ENCODE results near the gene SAMD8. TPM values are rescaled to one million over a fixed set of nuclear protein-coding genes. Genes with fewer than 3 reads are reported as not detected.

SAMD8 gene
- total and polyA plus RNA-seq, 2 donors (not counting 1 experiment from before 2014, with no cell fraction given) = 15.9 to 35.7 TPM

GRCh38 chr10:75063461-75064230 is 47.8 kb upstream of the SAMD8 start:
- 93% methylated on average over 5 of the region's 8 CpGs for WGBS (ENCODE audit: insufficient coverage)

GRCh38 chr10:75065076-75065475 is 46.4 kb upstream of the SAMD8 start:
- Histone ChIP-seq H3K79me2 (ENCODE audit: control insufficient read depth, insufficient read depth, low read length) (no peaks in the 10 kb centered on the region), H3K4me2 (replicated peaks; ENCODE audit: low read depth, low read length, poor library complexity, severe bottlenecking) (no peak overlapping the region), H2AFZ (ENCODE audit: insufficient read depth, low read depth, low read length, poor library complexity, severe bottlenecking) (no peak overlapping the region), H3K27me3 (replicated peaks in 1 of 4; ENCODE audit: control extremely low read depth in 1 of 4, control insufficient read depth in 3 of 4, insufficient read depth in 4 of 4, low read length in 3 of 4) (no peaks in the 10 kb centered on the region), H3K4me1 (ENCODE audit: control insufficient read depth in 2 of 2, insufficient read depth in 2 of 2, low read length in 2 of 2) (no peaks in the 10 kb centered on the region), H3K27ac (ENCODE audit: low read length in 2 of 2) (no peak overlapping the region), H3K9ac (ENCODE audit: low read length) (no peak overlapping the region), H3K4me3 (ENCODE audit: control extremely low read depth in 1 of 5, extremely low read depth in 1 of 5, insufficient read depth in 1 of 5, low read depth in 2 of 5, low read length in 4 of 5) (no peak overlapping the region), H4K20me1 (ENCODE audit: control insufficient read depth, insufficient read depth, low read length, poor library complexity, severe bottlenecking) (no peaks in the 10 kb centered on the region), H3K9me3 (ENCODE audit: control extremely low read depth in 1 of 3, control insufficient read depth in 2 of 3, insufficient read depth in 1 of 3, low read length in 2 of 3) (peaks cover 0 to 3% (median 0%) of the 10 kb centered on the region in 3 donors), H3K36me3 (replicated peaks in 1 of 2; ENCODE audit: control extremely low read depth in 1 of 2, control insufficient read depth in 1 of 2, extremely low read depth in 1 of 2, insufficient read depth in 2 of 2, low read length in 1 of 2) (no peaks in the 10 kb centered on the region)
- H3K27ac Mint-ChIP-seq = no peak overlapping the region
- TF ChIP-seq EZH2 (IDR thresholded peaks at IDR 0.05; ENCODE audit: borderline replicate concordance, insufficient read depth, low read depth, low read length, poor library complexity, severe bottlenecking) = no peak
- TF ChIP-seq, protein P1, sequence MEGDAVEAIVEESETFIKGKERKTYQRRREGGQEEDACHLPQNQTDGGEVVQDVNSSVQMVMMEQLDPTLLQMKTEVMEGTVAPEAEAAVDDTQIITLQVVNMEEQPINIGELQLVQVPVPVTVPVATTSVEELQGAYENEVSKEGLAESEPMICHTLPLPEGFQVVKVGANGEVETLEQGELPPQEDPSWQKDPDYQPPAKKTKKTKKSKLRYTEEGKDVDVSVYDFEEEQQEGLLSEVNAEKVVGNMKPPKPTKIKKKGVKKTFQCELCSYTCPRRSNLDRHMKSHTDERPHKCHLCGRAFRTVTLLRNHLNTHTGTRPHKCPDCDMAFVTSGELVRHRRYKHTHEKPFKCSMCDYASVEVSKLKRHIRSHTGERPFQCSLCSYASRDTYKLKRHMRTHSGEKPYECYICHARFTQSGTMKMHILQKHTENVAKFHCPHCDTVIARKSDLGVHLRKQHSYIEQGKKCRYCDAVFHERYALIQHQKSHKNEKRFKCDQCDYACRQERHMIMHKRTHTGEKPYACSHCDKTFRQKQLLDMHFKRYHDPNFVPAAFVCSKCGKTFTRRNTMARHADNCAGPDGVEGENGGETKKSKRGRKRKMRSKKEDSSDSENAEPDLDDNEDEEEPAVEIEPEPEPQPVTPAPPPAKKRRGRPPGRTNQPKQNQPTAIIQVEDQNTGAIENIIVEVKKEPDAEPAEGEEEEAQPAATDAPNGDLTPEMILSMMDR (IDR thresholded peaks at IDR 0.05) = no peak
- no peaks in the 10 kb centered on the region for H3K27me3 Mint-ChIP-seq
- no peaks in the 10 kb centered on the region for H3K4me1 Mint-ChIP-seq
- intact Hi-C loops (cut with micrococcal nuclease) = no loop called here
- no peak overlapping the region for H3K4me3 Mint-ChIP-seq
- DNase-seq (no peak), ATAC-seq (ENCODE audit: low read depth) (no peak)
- POLR2A ChIA-PET = no interaction called here
- 89% methylated on average over 3 of the region's 4 CpGs for WGBS (ENCODE audit: insufficient coverage)
- CTCF ChIA-PET = interaction anchor here (0.8 kb wide), 1 partner anchor 821 kb away, joined by 4 read pairs; no protein-coding TSS in a partner anchor
- H3K9me3 Mint-ChIP-seq (ENCODE audit: insufficient read depth) = no peaks in the 10 kb centered on the region

More at GRCh38 chr10:75063461-75064230, 47.8 kb upstream of the SAMD8 start:
- no peak overlapping the region for H3K4me2 ChIP-seq (replicated peaks; ENCODE audit: low read depth, low read length, poor library complexity, severe bottlenecking)
- no peak overlapping the region for H2AFZ ChIP-seq (ENCODE audit: insufficient read depth, low read depth, low read length, poor library complexity, severe bottlenecking)
- no peaks in the 10 kb centered on the region for H4K20me1 ChIP-seq (ENCODE audit: control insufficient read depth, insufficient read depth, low read length, poor library complexity, severe bottlenecking)
- ATAC-seq (ENCODE audit: low read depth) = no peak
- H3K4me1 Mint-ChIP-seq = no peaks in the 10 kb centered on the region
- TF ChIP-seq, protein P1 (IDR thresholded peaks at IDR 0.05) = no peak
- no peak for TF ChIP-seq EZH2 (IDR thresholded peaks at IDR 0.05; ENCODE audit: borderline replicate concordance, insufficient read depth, low read depth, low read length, poor library complexity, severe bottlenecking)
- no peak overlapping the region for H3K4me3 Mint-ChIP-seq
- no peaks in the 10 kb centered on the region for H3K36me3 ChIP-seq (replicated peaks in 1 of 2; ENCODE audit: control extremely low read depth in 1 of 2, control insufficient read depth in 1 of 2, extremely low read depth in 1 of 2, insufficient read depth in 2 of 2, low read length in 1 of 2)
- CTCF ChIA-PET = interaction anchor here (0.7 kb wide), 1 partner anchor 385 kb away, joined by 5 read pairs; no protein-coding TSS in a partner anchor
- DNase-seq = no peak
- intact Hi-C loops (cut with micrococcal nuclease) = no loop called here
- H3K9me3 Mint-ChIP-seq (ENCODE audit: insufficient read depth) = no peaks in the 10 kb centered on the region
- no peaks in the 10 kb centered on the region for H3K27me3 Mint-ChIP-seq
- H3K9me3 ChIP-seq (ENCODE audit: control extremely low read depth in 1 of 3, control insufficient read depth in 2 of 3, insufficient read depth in 1 of 3, low read length in 2 of 3) = peaks cover 0 to 3% (median 0%) of the 10 kb centered on the region in 3 donors
- POLR2A ChIA-PET = interaction anchor here (0.6 to 0.7 kb wide), 2 partner anchors 66 to 123 kb away, joined by 3 read pairs; no protein-coding TSS in a partner anchor
- H3K4me1 ChIP-seq (ENCODE audit: control insufficient read depth in 2 of 2, insufficient read depth in 2 of 2, low read length in 2 of 2) = no peaks in the 10 kb centered on the region
- no peak overlapping the region for H3K4me3 ChIP-seq (ENCODE audit: control extremely low read depth in 1 of 5, extremely low read depth in 1 of 5, insufficient read depth in 1 of 5, low read depth in 2 of 5, low read length in 4 of 5)
- H3K27me3 ChIP-seq (replicated peaks in 1 of 4; ENCODE audit: control extremely low read depth in 1 of 4, control insufficient read depth in 3 of 4, insufficient read depth in 4 of 4, low read length in 3 of 4) = no peaks in the 10 kb centered on the region
- H3K27ac ChIP-seq (ENCODE audit: low read length in 2 of 2) = no peak overlapping the region
- no peaks in the 10 kb centered on the region for H3K79me2 ChIP-seq (ENCODE audit: control insufficient read depth, insufficient read depth, low read length)
- H3K9ac ChIP-seq (ENCODE audit: low read length) = no peak overlapping the region
- no peak overlapping the region for H3K27ac Mint-ChIP-seq

Data from B cell (primary cell).